SK-N-SH (cell line): Measurements from ENCODE around the gene FOSB. TPM values are rescaled to one million over a fixed set of nuclear protein-coding genes. Genes with fewer than 3 reads are reported as not detected.

Experiments used
- CTCF ChIA-PET: fragments of 300-600, 350-600 bp; formaldehyde crosslinking; extraction: SDS; loops from one replicate; lab custom pipeline; 2021; lab: Yijun Ruan, JAX
- POLR2A ChIA-PET: fragments of 350-600 bp; sonication (Branson Sonifier 250); formaldehyde crosslinking; extraction: SDS; loops from one replicate; lab custom pipeline; 2020; ENCODE audit warnings: antibody characterized with exemption, inconsistent platforms; lab: Yijun Ruan, JAX
- DNase-seq: peaks from one replicate; pipeline ENCODE4 v3.0.0; 2012
- H2AFZ ChIP-seq: fragments of 200-600 bp; sonication (generic); 2 replicates; pipeline ENCODE4 v1.8.1; 2016; ENCODE audit warnings: antibody characterized with exemption, mild to moderate bottlenecking, low read depth
- H3F3A ChIP-seq: fragments of 200-600 bp; sonication (generic); replicated peaks from 2 replicates; pipeline ENCODE3; 2016; ENCODE audit warnings: antibody characterized with exemption, mild to moderate bottlenecking; ENCODE audit not compliant: insufficient read depth
- H3K27ac ChIP-seq, 2 experiments: fragments of 200-500 bp in 1 of 2; fragments of 200-600 bp in 1 of 2; sonication (Bioruptor generic) in 1 of 2; sonication (generic), shearing (Covaris generic) in 1 of 2; 2 replicates each; pipeline versions ENCODE4 v1.5.1 to v1.6.1; 2014 to 2016; ENCODE audit warnings: low read depth in 2 of 2, inconsistent platforms in 1 of 2, low read length in 1 of 2, mild to moderate bottlenecking in 1 of 2, mixed read lengths in 1 of 2
- H3K27me3 ChIP-seq: fragments of 200-600 bp; sonication (generic), shearing (Covaris generic); 2 replicates; pipeline ENCODE4 v1.6.1; 2016; ENCODE audit warnings: mixed run types; ENCODE audit not compliant: insufficient read depth
- H3K36me3 ChIP-seq, 2 experiments: fragments of 200-500 bp in 1 of 2; fragments of 200-600 bp in 1 of 2; sonication (Bioruptor generic) in 1 of 2; sonication (generic) in 1 of 2; replicated peaks in 1 of 2; 2 replicates each; pipeline versions ENCODE3 to v1.5.1; 2014 to 2016; ENCODE audit warnings: low read length in 1 of 2, mild to moderate bottlenecking in 1 of 2; ENCODE audit not compliant: insufficient read depth in 2 of 2, control insufficient read depth in 1 of 2
- H3K4me1 ChIP-seq, 2 experiments: fragments of 200-500 bp in 1 of 2; fragments of 200-600 bp in 1 of 2; sonication (Bioruptor generic) in 1 of 2; sonication (generic), shearing (Covaris generic) in 1 of 2; 2 replicates each; pipeline versions ENCODE4 v1.5.1 to v1.6.1; 2014 to 2016; ENCODE audit warnings: low read depth in 1 of 2, low read length in 1 of 2, mixed run types in 1 of 2; ENCODE audit not compliant: insufficient read depth in 2 of 2, control insufficient read depth in 1 of 2
- H3K4me2 ChIP-seq: fragments of 200-600 bp; sonication (generic), shearing (Covaris generic); 2 replicates; pipeline ENCODE4 v1.6.1; 2017; ENCODE audit warnings: mixed run types
- H3K4me3 ChIP-seq, 2 experiments: fragments of 200-500 bp in 1 of 2; fragments of 200-600 bp in 1 of 2; sonication (Bioruptor generic) in 1 of 2; sonication (generic), shearing (Covaris generic) in 1 of 2; 2 replicates each; pipeline versions ENCODE4 v1.5.1 to v1.8.1; 2014 to 2016; ENCODE audit warnings: low read depth in 2 of 2, inconsistent platforms in 1 of 2, low read length in 1 of 2, mild to moderate bottlenecking in 1 of 2, mixed read lengths in 1 of 2, moderate library complexity in 1 of 2
- H3K79me2 ChIP-seq: fragments of 200-600 bp; sonication (generic); 2 replicates; pipeline ENCODE4 v1.8.1; 2017; ENCODE audit warnings: mild to moderate bottlenecking; ENCODE audit not compliant: insufficient read depth
- H3K9ac ChIP-seq: fragments of 200-600 bp; sonication (generic); 2 replicates; pipeline ENCODE4 v1.6.1; 2017; ENCODE audit warnings: mixed run types
- H3K9me2 ChIP-seq: fragments of 200-600 bp; sonication (generic); 2 replicates; pipeline ENCODE4 v1.6.1; 2017; ENCODE audit warnings: mixed run types
- H3K9me3 ChIP-seq: fragments of 200-600 bp; sonication (generic); 2 replicates; pipeline ENCODE4 v1.6.1; 2017; ENCODE audit warnings: mixed run types, mild to moderate bottlenecking, moderate library complexity
- H4K20me1 ChIP-seq: fragments of 200-600 bp; sonication (generic); 2 replicates; pipeline ENCODE4 v1.6.1; 2017; ENCODE audit warnings: mild to moderate bottlenecking, mixed run types; ENCODE audit not compliant: insufficient read depth
- CHD2 ChIP-seq: fragments of 150-350 bp; IDR thresholded peaks from 2 replicates; pipeline ENCODE4 v1.6.1; 2018; ENCODE audit warnings: low read length; ENCODE audit not compliant: partially characterized antibody
- MXI1 ChIP-seq: IDR thresholded peaks from 2 replicates; pipeline ENCODE4 v1.6.1; 2012; ENCODE audit warnings: mild to moderate bottlenecking, low read depth, low read length, improper control_type of control experiment
- TAF1 ChIP-seq: IDR thresholded peaks from 2 replicates; pipeline ENCODE4 v1.6.1; 2012; ENCODE audit warnings: low read depth, mild to moderate bottlenecking, low read length, moderate library complexity, borderline replicate concordance
- WGBS: methylation state at CpG from one replicate; pipeline ENCODE4 v1.1.6; 2017; ENCODE audit warnings: low lambda C conversion rate; 5-methylcytosine and 5-hydroxymethylcytosine counted together
- polyA plus RNA-seq, 3 experiments: library from polyadenylated mRNA; depleted of rRNA; stranded (reverse); fragments of >200 nt; gene quantifications; 2 replicates each; pipeline ENCODE4 v1.2.3, GENCODE V29; 2012
- TF ChIP-seq, protein P1 (sequence below): fragments of 200-600 bp; sonication (generic); IDR thresholded peaks from 2 replicates; pipeline ENCODE4 v1.6.1; 2017; ENCODE audit warnings: antibody characterized with exemption, mild to moderate bottlenecking, moderate library complexity
- TF ChIP-seq, protein P2 (sequence below): IDR thresholded peaks from 2 replicates; pipeline ENCODE4 v1.4.0; 2012; ENCODE audit warnings: low read depth, borderline replicate concordance
- TF ChIP-seq, protein P3 (sequence below): IDR thresholded peaks from 2 replicates; pipeline ENCODE4 v1.6.1; 2012; ENCODE audit warnings: mild to moderate bottlenecking, low read depth, low read length, moderate library complexity

The FOSB gene
- polyA plus RNA-seq, 1 of the 3 experiments (the other 2 are of a cell fraction): 78.2 TPM

DNA sequence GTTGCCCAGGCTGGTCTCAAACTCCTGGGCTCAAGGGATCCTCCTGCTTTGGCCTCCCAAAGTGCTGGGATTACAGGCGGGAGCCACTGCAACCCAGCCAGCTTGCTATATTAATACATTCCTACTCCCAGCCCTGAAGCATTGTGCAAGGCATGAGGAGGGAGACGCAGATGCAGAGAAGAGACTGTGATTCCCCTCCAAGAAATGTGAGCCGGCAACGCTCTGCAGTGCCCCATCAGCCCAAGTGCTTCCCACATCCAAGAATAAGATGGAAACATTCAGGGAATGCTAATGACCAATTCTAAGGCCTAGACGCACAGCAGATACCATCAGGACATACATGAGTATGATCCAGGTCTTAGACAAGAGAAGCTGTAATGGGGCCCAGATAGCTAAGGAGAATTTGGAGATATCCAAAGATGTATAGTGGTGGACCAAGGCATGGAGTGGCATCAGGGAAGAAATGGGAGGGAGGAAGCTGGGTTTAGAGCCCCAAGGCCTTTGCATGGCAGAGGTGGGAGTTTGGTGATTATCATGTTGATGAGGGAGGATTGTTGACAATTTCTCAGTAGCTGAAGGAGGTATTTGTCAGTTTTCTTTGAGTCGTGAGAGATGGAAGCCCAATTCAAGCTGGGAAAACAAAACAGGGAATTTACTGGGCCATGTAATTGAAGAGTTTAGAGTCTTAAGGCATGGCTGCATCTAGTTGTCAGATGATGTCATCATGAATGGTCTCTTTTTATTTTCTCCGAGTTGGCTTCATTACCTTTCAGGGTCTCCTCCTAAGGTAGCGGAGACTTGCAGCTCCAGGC, 33.3 kb downstream of the FOSB start (continued):
- TF ChIP-seq CHD2: no peak
- TF ChIP-seq, protein P1, sequence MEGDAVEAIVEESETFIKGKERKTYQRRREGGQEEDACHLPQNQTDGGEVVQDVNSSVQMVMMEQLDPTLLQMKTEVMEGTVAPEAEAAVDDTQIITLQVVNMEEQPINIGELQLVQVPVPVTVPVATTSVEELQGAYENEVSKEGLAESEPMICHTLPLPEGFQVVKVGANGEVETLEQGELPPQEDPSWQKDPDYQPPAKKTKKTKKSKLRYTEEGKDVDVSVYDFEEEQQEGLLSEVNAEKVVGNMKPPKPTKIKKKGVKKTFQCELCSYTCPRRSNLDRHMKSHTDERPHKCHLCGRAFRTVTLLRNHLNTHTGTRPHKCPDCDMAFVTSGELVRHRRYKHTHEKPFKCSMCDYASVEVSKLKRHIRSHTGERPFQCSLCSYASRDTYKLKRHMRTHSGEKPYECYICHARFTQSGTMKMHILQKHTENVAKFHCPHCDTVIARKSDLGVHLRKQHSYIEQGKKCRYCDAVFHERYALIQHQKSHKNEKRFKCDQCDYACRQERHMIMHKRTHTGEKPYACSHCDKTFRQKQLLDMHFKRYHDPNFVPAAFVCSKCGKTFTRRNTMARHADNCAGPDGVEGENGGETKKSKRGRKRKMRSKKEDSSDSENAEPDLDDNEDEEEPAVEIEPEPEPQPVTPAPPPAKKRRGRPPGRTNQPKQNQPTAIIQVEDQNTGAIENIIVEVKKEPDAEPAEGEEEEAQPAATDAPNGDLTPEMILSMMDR: no peak

DNA sequence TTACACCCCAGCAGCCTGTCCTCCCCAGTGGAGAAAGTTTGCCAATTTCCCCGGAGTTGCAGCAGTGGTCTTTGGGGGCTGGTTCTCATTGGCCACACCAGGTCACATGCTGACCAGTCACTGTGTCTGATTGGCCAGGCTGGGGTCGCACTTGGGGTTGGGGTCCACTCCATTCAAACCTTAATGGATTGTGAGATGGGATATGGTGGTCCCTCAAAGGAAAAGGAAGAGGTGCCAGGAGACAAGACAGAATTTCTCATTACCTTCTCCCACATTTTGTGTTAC, 33.9 kb downstream of the FOSB start:
- WGBS: 65% methylated on average over 2 of the region's 2 CpGs

More for the DNA sequence above, 33.9 kb downstream of the FOSB start:
- Histone ChIP-seq H3K27ac (no peak overlapping the region), H3K79me2 (no peaks in the 10 kb centered on the region), H3K36me3 (no peaks in the 10 kb centered on the region), H3K4me1 (peaks cover 6 to 13% of the 10 kb centered on the region in 2 experiments; a peak in 2 of 4 replicates), H3K9me3 (no peaks in the 10 kb centered on the region), H3K27me3 (no peaks in the 10 kb centered on the region), H3K4me2 (no peak overlapping the region), H3F3A (peaks cover 20% of the 10 kb centered on the region), H4K20me1 (no peaks in the 10 kb centered on the region), H3K4me3 (no peak overlapping the region), H3K9ac (no peak overlapping the region), H2AFZ (no peak overlapping the region), H3K9me2 (no peaks in the 10 kb centered on the region)
- ChIA-PET POLR2A (no interaction called here), CTCF (interaction anchor here (0.7 to 1.2 kb wide), 3 partner anchors 27 to 141 kb away, joined by 3 to 5 read pairs (median 4); no protein-coding TSS in a partner anchor)
- DNase-seq: peak; percentile 35
- no peak for TF ChIP-seq MXI1
- TF ChIP-seq, protein P2, sequence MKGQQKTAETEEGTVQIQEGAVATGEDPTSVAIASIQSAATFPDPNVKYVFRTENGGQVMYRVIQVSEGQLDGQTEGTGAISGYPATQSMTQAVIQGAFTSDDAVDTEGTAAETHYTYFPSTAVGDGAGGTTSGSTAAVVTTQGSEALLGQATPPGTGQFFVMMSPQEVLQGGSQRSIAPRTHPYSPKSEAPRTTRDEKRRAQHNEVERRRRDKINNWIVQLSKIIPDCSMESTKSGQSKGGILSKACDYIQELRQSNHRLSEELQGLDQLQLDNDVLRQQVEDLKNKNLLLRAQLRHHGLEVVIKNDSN: peak; percentile 47; the same call in 1 of the 2 replicates
- no peak for TF ChIP-seq TAF1
- TF ChIP-seq, protein P3, sequence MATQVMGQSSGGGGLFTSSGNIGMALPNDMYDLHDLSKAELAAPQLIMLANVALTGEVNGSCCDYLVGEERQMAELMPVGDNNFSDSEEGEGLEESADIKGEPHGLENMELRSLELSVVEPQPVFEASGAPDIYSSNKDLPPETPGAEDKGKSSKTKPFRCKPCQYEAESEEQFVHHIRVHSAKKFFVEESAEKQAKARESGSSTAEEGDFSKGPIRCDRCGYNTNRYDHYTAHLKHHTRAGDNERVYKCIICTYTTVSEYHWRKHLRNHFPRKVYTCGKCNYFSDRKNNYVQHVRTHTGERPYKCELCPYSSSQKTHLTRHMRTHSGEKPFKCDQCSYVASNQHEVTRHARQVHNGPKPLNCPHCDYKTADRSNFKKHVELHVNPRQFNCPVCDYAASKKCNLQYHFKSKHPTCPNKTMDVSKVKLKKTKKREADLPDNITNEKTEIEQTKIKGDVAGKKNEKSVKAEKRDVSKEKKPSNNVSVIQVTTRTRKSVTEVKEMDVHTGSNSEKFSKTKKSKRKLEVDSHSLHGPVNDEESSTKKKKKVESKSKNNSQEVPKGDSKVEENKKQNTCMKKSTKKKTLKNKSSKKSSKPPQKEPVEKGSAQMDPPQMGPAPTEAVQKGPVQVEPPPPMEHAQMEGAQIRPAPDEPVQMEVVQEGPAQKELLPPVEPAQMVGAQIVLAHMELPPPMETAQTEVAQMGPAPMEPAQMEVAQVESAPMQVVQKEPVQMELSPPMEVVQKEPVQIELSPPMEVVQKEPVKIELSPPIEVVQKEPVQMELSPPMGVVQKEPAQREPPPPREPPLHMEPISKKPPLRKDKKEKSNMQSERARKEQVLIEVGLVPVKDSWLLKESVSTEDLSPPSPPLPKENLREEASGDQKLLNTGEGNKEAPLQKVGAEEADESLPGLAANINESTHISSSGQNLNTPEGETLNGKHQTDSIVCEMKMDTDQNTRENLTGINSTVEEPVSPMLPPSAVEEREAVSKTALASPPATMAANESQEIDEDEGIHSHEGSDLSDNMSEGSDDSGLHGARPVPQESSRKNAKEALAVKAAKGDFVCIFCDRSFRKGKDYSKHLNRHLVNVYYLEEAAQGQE: no peak
